ENCODE measurements around the gene EDN2.

DNA sequence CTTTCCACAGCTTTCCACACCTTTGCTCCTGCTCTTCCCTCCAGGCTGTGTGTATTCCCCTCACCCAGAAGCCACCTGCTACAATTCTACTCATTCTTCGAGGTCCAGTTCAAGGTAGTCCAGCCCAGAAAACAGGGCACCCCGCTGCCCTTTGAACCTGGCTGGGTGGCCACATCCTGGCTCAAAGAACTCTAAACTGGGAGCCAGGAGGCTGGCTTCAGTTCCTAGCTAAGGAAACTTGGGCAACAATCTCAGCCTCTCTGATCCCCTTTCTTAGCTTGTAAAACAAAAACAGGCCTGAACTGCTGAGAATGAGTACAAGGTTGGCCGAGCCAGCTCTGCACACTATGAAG is 4.7 kb downstream of the EDN2 start:
- TF ChIP-seq, protein P1, sequence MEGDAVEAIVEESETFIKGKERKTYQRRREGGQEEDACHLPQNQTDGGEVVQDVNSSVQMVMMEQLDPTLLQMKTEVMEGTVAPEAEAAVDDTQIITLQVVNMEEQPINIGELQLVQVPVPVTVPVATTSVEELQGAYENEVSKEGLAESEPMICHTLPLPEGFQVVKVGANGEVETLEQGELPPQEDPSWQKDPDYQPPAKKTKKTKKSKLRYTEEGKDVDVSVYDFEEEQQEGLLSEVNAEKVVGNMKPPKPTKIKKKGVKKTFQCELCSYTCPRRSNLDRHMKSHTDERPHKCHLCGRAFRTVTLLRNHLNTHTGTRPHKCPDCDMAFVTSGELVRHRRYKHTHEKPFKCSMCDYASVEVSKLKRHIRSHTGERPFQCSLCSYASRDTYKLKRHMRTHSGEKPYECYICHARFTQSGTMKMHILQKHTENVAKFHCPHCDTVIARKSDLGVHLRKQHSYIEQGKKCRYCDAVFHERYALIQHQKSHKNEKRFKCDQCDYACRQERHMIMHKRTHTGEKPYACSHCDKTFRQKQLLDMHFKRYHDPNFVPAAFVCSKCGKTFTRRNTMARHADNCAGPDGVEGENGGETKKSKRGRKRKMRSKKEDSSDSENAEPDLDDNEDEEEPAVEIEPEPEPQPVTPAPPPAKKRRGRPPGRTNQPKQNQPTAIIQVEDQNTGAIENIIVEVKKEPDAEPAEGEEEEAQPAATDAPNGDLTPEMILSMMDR (IDR thresholded peaks at IDR 0.05; ENCODE audit: poor library complexity, severe bottlenecking), result no peak
- no peak for TF ChIP-seq MXI1 (conservative IDR thresholded peaks at IDR 0.05; ENCODE audit: poor library complexity, severe bottlenecking)
- TF ChIP-seq TAF1 (IDR thresholded peaks at IDR 0.05; ENCODE audit: low read depth), result no peak
- TF ChIP-seq EP300 (conservative IDR thresholded peaks at IDR 0.05; ENCODE audit: poor library complexity, severe bottlenecking), result no peak
- TF ChIP-seq POLR2AphosphoS5 (IDR thresholded peaks at IDR 0.05), result no peak
- TF ChIP-seq SMC3 (conservative IDR thresholded peaks at IDR 0.05; ENCODE audit: poor library complexity), result no peak
- TF ChIP-seq EZH2 (IDR thresholded peaks at IDR 0.05; ENCODE audit: borderline replicate concordance, insufficient read depth, low read length, poor library complexity, severe bottlenecking), result no peak
- TF ChIP-seq, protein P2, sequence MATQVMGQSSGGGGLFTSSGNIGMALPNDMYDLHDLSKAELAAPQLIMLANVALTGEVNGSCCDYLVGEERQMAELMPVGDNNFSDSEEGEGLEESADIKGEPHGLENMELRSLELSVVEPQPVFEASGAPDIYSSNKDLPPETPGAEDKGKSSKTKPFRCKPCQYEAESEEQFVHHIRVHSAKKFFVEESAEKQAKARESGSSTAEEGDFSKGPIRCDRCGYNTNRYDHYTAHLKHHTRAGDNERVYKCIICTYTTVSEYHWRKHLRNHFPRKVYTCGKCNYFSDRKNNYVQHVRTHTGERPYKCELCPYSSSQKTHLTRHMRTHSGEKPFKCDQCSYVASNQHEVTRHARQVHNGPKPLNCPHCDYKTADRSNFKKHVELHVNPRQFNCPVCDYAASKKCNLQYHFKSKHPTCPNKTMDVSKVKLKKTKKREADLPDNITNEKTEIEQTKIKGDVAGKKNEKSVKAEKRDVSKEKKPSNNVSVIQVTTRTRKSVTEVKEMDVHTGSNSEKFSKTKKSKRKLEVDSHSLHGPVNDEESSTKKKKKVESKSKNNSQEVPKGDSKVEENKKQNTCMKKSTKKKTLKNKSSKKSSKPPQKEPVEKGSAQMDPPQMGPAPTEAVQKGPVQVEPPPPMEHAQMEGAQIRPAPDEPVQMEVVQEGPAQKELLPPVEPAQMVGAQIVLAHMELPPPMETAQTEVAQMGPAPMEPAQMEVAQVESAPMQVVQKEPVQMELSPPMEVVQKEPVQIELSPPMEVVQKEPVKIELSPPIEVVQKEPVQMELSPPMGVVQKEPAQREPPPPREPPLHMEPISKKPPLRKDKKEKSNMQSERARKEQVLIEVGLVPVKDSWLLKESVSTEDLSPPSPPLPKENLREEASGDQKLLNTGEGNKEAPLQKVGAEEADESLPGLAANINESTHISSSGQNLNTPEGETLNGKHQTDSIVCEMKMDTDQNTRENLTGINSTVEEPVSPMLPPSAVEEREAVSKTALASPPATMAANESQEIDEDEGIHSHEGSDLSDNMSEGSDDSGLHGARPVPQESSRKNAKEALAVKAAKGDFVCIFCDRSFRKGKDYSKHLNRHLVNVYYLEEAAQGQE (IDR thresholded peaks at IDR 0.05; ENCODE audit: borderline replicate concordance), result no peak
